Activated CD4-positive, alpha-beta T cell treated with anti-CD3 and anti-CD28 coated beads, Interleukin-2, amount 10 ng/mL, durations not matched to agents 24 days and 14 days (primary cell): ENCODE data around the gene NXPH3. TPM values are rescaled to one million over a fixed set of nuclear protein-coding genes. Genes with fewer than 3 reads are reported as not detected.
"Not testable (repeated sequence)": the region's sequence is repeated elsewhere in the genome, so short reads cannot be mapped to it uniquely, and the experiment has no call there.

Experiments
- DNase-seq: peaks from one replicate; pipeline ENCODE4 v3.0.0; 2022
- H3K27ac Mint-ChIP-seq: one replicate; pipeline ENCODE4 v1.8.0; 2022; ENCODE audit warnings: mild to moderate bottlenecking, mixed read lengths
- H3K27me3 Mint-ChIP-seq: one replicate; pipeline ENCODE4 v1.8.0; 2022; ENCODE audit warnings: mixed read lengths
- H3K36me3 Mint-ChIP-seq: one replicate; pipeline ENCODE4 v1.8.0; 2022; ENCODE audit warnings: low read depth, mild to moderate bottlenecking, mixed read lengths
- H3K4me1 Mint-ChIP-seq: one replicate; pipeline ENCODE4 v1.8.0; 2021; ENCODE audit warnings: mixed read lengths
- H3K4me3 Mint-ChIP-seq: one replicate; pipeline ENCODE4 v1.8.0; 2022; ENCODE audit warnings: mild to moderate bottlenecking, moderate library complexity, mixed read lengths
- H3K9me3 Mint-ChIP-seq: one replicate; pipeline ENCODE4 v1.8.0; 2021; ENCODE audit warnings: mixed read lengths
- intact Hi-C: fragments of 100-400 bp; cut with micrococcal nuclease; formaldehyde crosslinking; loops from one replicate; pipeline ENCODE4 v1.15.1; 2023
- total RNA-seq: library from RNA; stranded (reverse); gene quantifications from 2 replicates; pipeline ENCODE4 v1.2.3, GENCODE V29; 2022

The NXPH3 gene
- total RNA-seq, 1 donor from 2014 or later: not detected

- no peak overlapping the region for H3K4me3 Mint-ChIP-seq
- intact Hi-C loops: no loop called here
Measured at GRCh38 chr17:49549691-49550678, 25.7 kb upstream of the NXPH3 start.

GRCh38 chr17:49550764-49551163 lies 24.9 kb upstream of the NXPH3 start:
- H3K36me3 Mint-ChIP-seq, intact Hi-C loops: not testable (repeated sequence)

More at GRCh38 chr17:49549691-49550678, 25.7 kb upstream of the NXPH3 start:
- Mint-ChIP-seq H3K27ac (no peak overlapping the region), H3K27me3 (no peaks in the 10 kb centered on the region), H3K36me3 (no peaks in the 10 kb centered on the region), H3K4me1 (no peaks in the 10 kb centered on the region), H3K9me3 (no peaks in the 10 kb centered on the region)
- no peak for DNase-seq

GRCh38 chr17:49551221-49552069 lies 24.2 kb upstream of the NXPH3 start:
- H3K36me3 Mint-ChIP-seq: no peaks in the 10 kb centered on the region
- H3K4me3 Mint-ChIP-seq: no peak overlapping the region
- no peaks in the 10 kb centered on the region for H3K27me3 Mint-ChIP-seq
- no peaks in the 10 kb centered on the region for H3K9me3 Mint-ChIP-seq
- H3K27ac Mint-ChIP-seq: no peak overlapping the region
- intact Hi-C loops: no loop called here
- no peak for DNase-seq
- H3K4me1 Mint-ChIP-seq: peaks cover 2% of the 10 kb centered on the region

More at GRCh38 chr17:49550764-49551163, 24.9 kb upstream of the NXPH3 start:
- H3K4me3 Mint-ChIP-seq, H3K4me1 Mint-ChIP-seq, H3K9me3 Mint-ChIP-seq, H3K27me3 Mint-ChIP-seq, DNase-seq, H3K27ac Mint-ChIP-seq: not testable (repeated sequence)

- DNase-seq: no peak
- no peaks in the 10 kb centered on the region for H3K9me3 Mint-ChIP-seq
- H3K27me3 Mint-ChIP-seq: no peaks in the 10 kb centered on the region
- H3K27ac Mint-ChIP-seq: no peak overlapping the region
- intact Hi-C loops: no loop called here
- no peaks in the 10 kb centered on the region for H3K36me3 Mint-ChIP-seq
- H3K4me3 Mint-ChIP-seq: no peak overlapping the region
- peaks cover 3% of the 10 kb centered on the region for H3K4me1 Mint-ChIP-seq
Measured at GRCh38 chr17:49552070-49552751, 23.5 kb upstream of the NXPH3 start.

GRCh38 chr17:49553676-49554335 lies 21.9 kb upstream of the NXPH3 start:
- peaks cover 6% of the 10 kb centered on the region for H3K27me3 Mint-ChIP-seq
- DNase-seq: no peak
- no peaks in the 10 kb centered on the region for H3K36me3 Mint-ChIP-seq
- no peak overlapping the region for H3K27ac Mint-ChIP-seq
- no peaks in the 10 kb centered on the region for H3K9me3 Mint-ChIP-seq
- H3K4me3 Mint-ChIP-seq: no peak overlapping the region
- peaks cover 7% of the 10 kb centered on the region for H3K4me1 Mint-ChIP-seq
- intact Hi-C loops: no loop called here

DNA sequence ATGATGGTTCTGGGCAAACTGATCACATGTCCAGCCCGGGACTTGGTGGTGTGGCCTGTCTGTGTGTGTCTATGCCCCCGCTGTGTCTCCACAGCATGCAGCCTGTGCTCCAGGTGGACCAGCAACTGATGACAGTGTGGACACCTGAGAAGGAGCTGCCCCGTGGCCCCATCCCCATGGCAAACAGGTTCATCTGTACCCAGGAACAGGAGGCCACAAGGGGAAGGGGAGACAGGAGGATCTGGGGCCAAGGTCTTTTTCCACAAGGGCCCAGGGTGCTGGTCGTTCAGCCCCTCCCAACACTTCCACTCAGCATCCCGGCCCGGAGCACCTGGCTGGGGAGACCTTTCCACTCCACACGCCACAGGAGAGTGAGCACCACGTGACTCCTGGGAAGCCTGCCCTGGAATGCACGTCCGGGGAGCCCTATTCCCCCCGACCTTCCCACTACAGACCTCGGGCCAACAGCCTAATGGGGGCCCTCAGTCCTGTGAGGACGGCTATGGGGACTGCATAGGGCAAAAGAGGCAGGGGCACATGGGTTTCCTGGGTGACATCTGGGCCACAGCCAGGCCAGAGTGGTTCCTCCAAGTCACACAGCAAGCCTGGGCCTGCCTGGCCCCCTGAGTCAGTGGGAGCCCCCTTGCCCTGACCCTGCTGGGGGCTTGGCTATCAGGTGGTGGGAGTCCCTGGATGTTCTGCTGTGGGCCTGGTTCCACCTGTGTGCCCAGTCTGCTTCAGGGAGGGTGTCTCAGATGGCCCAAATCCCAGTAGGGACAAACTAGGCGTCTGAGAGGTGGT lies 20.8 kb upstream of the NXPH3 start:
- Mint-ChIP-seq H3K27me3 (peaks cover 10% of the 10 kb centered on the region), H3K4me1 (peaks cover 7% of the 10 kb centered on the region), H3K4me3 (no peak overlapping the region), H3K36me3 (no peaks in the 10 kb centered on the region), H3K9me3 (no peaks in the 10 kb centered on the region), H3K27ac (no peak overlapping the region)
- no peak for DNase-seq
- intact Hi-C loops: no loop called here

DNA sequence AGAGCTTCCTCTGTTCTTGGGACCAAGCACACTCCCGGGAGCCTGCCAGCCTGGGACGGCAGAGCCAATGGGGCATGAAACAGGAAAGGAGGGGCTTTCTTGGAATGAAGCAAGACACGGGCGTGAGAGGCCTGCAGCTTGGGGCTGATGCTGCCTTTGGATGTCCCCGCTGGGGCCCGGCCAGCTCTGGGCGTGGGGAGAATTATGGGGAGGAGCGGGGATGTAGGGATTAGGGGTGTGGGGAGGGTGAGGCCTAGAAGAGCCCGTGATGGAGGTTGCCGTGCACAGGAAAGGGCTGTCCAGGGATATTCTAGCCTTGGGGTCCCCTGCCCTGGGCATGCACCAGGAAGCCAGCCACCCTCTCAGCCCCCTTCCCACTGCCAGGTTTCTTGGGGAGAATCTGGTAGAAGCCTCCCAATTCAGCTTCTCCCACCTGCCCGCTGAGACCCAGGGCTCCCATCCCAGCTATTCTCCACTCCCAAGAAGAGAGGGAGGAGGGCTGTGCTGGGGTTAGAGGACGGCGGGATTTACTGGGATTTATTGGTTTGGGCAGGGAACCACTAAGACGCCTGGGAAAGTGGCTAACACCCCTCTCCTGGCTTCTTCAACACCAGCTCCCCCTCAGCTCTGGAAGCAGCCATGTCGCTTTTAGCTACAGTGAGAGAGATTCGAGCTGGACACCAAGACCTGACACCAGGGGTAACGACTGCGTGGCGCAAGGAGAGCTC lies 20.0 kb upstream of the NXPH3 start:
- H3K9me3 Mint-ChIP-seq: no peaks in the 10 kb centered on the region
- H3K27me3 Mint-ChIP-seq: peaks cover 11% of the 10 kb centered on the region
- peaks cover 7% of the 10 kb centered on the region for H3K4me1 Mint-ChIP-seq
- H3K27ac Mint-ChIP-seq: no peak overlapping the region
- peak; percentile 55 for DNase-seq
- no peaks in the 10 kb centered on the region for H3K36me3 Mint-ChIP-seq
- intact Hi-C loops: loop anchor here (1.0 to 2.0 kb wide), 3 partner anchors 61 to 147 kb away; partner anchors contain the start of gene NGFR
- no peak overlapping the region for H3K4me3 Mint-ChIP-seq

DNA sequence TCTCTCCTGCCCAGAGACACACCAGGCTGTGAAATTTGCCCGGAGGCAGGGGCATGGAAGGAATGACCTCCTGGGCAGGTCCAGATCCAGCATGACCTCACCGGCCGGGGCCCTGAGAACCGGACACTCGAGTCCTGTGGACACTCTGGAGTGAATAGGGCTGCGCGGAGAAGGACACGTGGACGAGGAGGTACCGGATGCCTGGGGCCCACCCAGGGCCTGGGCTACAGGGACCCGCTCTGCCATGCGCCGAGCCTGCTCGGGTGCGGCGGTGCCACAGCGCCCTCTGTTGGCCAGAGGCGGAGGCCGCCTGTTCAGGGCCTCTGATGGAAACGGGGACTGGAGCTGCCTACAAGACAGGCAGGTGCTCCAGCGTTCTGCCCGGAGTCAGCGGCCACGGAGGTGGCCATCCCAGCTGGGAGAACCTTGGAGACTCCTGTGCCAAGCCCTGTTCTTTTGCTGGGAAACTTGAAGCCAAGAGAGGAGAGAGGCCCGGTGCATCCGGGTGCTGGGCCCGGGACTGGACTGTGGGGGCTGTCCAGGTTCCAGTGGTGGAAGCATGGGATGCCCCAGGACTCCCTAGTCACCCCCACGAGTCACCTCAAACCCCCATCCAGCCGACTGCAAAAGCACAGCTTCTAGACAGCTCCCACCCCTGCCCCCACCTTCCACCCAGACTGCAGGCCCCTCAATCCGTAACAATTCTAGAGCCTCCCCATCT lies 19.3 kb upstream of the NXPH3 start:
- Mint-ChIP-seq H3K9me3 (no peaks in the 10 kb centered on the region), H3K27ac (no peak overlapping the region), H3K4me1 (peaks cover 7% of the 10 kb centered on the region), H3K27me3 (peaks cover 15% of the 10 kb centered on the region), H3K4me3 (no peak overlapping the region), H3K36me3 (no peaks in the 10 kb centered on the region)
- intact Hi-C loops: loop anchor here (1.0 to 2.0 kb wide), 3 partner anchors 62 to 148 kb away; partner anchors contain the start of gene NGFR
- peak; percentile 96 for DNase-seq

- no peaks in the 10 kb centered on the region for H3K36me3 Mint-ChIP-seq
- peak; percentile 81 for DNase-seq
- H3K4me1 Mint-ChIP-seq: peaks cover 7% of the 10 kb centered on the region
- H3K4me3 Mint-ChIP-seq: no peak overlapping the region
- H3K9me3 Mint-ChIP-seq: no peaks in the 10 kb centered on the region
- peaks cover 17% of the 10 kb centered on the region for H3K27me3 Mint-ChIP-seq
- intact Hi-C loops: loop anchor here (2.0 kb wide), 1 partner anchor 63 kb away; the partner anchor contains the start of gene NGFR
- no peak overlapping the region for H3K27ac Mint-ChIP-seq
Measured at GRCh38 chr17:49557312-49558024, 18.2 kb upstream of the NXPH3 start.

- intact Hi-C loops: no loop called here
- peaks cover 21% of the 10 kb centered on the region for H3K27me3 Mint-ChIP-seq
- no peak overlapping the region for H3K4me3 Mint-ChIP-seq
- H3K9me3 Mint-ChIP-seq: no peaks in the 10 kb centered on the region
- no peak overlapping the region for H3K27ac Mint-ChIP-seq
- H3K4me1 Mint-ChIP-seq: peaks cover 19% of the 10 kb centered on the region
- DNase-seq: no peak
- no peaks in the 10 kb centered on the region for H3K36me3 Mint-ChIP-seq
Measured at GRCh38 chr17:49564638-49565037, 11.0 kb upstream of the NXPH3 start.

GRCh38 chr17:49565948-49566491 lies 9.7 kb upstream of the NXPH3 start:
- intact Hi-C loops: no loop called here
- DNase-seq: peak; percentile 62
- peaks cover 20% of the 10 kb centered on the region for H3K27me3 Mint-ChIP-seq
- H3K4me3 Mint-ChIP-seq: peak overlapping the region; percentile 32
- peaks cover 26% of the 10 kb centered on the region for H3K4me1 Mint-ChIP-seq
- H3K9me3 Mint-ChIP-seq: no peaks in the 10 kb centered on the region
- H3K27ac Mint-ChIP-seq: no peak overlapping the region
- H3K36me3 Mint-ChIP-seq: no peaks in the 10 kb centered on the region
